RKO (cell line): ENCODE results near the gene PNPLA1.
A peak's percentile ranks its signal among the peaks of the same experiment; 100 is the strongest.

Experiments used
- DNase-seq: peaks from one replicate; pipeline ENCODE4 v3.0.0-alpha.2; 2016; ENCODE audit warnings: low spot score

The PNPLA1 gene

DNA sequence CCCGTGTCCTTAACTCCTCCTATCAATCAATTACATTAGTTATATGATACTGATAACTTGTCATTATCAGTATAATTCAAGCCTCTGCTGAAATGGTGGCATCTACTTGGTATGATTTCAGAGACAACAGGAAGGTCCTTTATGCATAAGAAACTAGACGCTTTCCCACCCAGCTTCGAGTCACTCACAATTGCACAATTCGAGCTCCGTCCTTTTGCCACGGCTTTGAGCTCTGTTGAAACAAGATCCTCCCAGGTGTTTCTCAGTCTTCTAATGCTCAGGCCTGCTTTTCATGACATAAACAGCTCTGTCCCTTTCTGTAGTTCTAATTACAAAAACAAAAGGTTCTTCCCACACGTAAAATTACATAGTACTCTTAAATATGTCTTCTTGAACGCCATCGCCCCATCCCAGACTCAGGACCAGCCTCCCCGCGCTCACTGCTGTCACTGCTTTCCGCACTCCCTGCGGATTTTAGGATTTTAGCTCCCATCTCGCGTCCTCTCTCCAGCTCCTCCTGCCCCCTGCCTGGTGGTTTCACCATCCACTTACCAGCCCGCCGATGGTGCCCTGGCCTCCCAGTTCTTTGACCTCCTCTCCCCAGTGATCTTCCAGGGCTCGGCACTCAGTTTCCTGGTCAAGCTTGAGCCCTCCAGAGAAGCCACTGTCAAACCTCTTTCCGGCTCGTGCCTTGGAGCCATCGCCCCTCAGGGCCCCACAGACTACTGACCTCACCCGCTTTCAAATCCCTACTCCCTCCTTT is 23.2 kb upstream of the PNPLA1 start:
- DNase-seq, result no peak

DNA sequence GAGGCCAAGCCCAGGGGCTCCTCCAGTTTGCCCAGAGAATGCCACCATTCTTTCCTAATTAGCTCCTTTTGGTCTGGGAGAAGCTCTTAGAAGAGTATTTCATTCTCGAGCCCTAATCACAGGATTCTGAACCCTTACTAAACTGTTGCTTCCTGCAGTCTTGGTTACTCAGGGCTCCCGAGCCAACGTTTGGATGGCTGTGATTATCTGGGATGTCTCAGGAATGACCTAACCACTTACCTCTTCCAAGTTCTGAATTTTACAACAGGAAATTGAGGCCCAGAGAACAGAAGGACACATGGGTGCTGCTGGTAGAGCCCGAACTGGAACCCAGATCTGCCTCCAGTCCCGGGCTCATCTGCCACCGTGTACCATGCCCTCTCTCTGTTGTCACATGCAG is 22.2 kb upstream of the PNPLA1 start:
- DNase-seq, result no peak

GRCh38 chr6:36248980-36249379 is 20.9 kb upstream of the PNPLA1 start:
- DNase-seq, result peak; percentile 58

GRCh38 chr6:36249536-36249935 is 20.3 kb upstream of the PNPLA1 start:
- no peak for DNase-seq

- no peak for DNase-seq
Measured at GRCh38 chr6:36252005-36252404, 17.9 kb upstream of the PNPLA1 start.

DNA sequence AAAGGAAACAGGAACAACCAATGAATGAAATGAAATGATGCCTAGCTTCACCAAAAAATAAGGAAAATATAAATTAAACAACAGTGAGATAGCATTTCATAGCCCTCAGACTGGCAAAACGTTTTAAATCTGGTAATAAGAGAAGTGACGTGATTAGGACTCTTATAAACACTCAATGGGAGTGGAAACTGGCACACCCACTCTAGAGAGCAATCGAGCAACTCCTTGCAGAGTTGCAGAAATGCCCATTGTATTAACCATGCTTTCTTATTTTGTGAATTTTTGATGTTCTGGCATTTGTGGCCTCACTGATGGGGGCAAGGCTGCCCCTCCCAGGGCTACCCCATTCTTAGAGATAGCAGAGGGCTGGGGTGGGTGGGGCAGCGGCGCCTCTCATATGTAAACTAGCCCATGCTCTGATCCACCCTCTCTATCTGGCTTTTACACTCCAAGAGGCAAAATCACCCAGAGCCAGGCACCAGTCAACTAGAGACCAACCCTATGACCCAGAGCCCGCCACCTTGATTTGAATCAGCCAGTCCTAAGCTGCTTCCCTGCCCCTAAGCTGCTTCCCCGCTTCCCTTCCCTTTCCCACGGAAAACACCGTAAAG is 6.4 kb upstream of the PNPLA1 start:
- DNase-seq, result no peak

DNA sequence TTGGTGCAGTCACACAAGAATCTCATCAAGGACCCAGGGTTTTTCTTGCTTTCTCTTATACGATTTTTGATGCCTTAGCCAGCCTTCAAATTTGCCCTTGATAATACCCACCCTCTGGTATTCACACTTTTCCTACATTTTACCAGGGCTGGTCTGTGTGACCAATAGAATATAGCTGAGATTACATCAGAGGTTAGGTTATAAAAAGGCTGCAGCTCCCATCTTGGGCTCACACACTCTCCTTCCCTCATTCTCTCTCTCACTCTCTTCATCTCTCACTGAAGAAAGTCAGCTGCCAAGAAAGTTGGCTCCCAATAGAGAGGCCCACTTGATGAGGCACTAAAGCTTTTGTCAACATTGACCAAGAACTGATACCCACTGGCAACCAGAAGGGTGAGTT is 4.1 kb upstream of the PNPLA1 start:
- DNase-seq, result no peak

GRCh38 chr6:36266913-36267644 is 2.8 kb upstream of the PNPLA1 start:
- no peak for DNase-seq

GRCh38 chr6:36267731-36268477 is 2.0 kb upstream of the PNPLA1 start:
- no peak for DNase-seq

DNA sequence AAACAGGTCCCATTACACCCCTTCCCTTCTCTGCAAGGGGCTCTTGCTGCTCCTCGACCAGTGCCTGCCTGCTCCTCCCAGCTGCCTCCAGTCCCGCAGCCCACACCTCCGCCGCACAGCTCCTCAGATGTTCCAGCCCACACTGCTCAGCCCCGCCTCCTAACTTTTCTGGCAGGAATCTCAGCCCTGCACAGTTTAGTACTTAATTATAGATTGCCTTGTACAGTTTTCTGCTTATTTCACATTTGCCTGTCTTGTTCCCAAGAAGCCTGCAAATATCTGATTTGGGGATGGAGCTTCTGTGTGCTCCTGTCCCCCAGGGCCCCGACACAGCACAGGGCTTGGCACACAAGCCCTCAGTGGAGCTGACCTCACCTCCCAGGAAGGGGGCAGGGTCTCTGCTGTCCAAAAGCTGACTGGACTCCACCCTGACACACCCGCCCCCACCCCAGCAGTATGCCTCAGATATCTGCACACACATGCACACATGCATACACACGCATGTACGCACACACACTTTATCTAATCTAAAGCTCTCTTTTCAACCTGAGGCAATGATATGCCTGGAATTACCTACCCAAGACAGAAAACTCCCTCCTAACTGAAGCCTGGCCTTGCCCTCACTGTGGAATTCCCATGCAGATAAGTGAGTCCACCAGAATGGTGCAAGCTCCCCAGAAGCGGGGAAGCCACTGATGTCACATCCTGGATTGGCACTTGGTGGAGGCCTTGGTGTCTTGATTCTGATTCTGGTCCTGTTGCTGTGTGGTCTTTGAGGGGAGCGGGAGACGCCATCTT is 1.2 kb upstream of the PNPLA1 start:
- no peak for DNase-seq

DNA sequence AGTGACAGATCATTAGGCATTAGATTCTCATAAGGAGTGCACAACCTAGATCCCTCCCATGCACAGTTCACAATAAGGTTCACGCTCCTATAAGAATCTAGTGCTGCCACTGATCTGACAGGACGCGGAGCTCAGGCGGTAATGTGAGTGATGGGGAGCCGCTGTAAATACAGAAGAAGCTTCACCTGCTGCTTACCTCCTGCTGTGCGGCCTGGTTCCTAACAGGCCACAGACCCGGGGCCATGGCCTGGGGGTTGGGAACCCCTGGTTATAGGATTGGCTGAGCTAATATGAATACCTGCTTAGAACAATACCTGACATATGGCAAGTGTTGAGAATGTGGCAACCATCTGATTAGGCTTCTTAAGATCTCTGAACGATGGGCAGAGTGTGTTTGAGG is 2.4 kb downstream of the PNPLA1 start:
- no peak for DNase-seq

GRCh38 chr6:36273067-36273466 is 3.2 kb downstream of the PNPLA1 start:
- DNase-seq, result no peak

GRCh38 chr6:36273802-36274514 is 4.1 kb downstream of the PNPLA1 start:
- DNase-seq, result no peak

DNA sequence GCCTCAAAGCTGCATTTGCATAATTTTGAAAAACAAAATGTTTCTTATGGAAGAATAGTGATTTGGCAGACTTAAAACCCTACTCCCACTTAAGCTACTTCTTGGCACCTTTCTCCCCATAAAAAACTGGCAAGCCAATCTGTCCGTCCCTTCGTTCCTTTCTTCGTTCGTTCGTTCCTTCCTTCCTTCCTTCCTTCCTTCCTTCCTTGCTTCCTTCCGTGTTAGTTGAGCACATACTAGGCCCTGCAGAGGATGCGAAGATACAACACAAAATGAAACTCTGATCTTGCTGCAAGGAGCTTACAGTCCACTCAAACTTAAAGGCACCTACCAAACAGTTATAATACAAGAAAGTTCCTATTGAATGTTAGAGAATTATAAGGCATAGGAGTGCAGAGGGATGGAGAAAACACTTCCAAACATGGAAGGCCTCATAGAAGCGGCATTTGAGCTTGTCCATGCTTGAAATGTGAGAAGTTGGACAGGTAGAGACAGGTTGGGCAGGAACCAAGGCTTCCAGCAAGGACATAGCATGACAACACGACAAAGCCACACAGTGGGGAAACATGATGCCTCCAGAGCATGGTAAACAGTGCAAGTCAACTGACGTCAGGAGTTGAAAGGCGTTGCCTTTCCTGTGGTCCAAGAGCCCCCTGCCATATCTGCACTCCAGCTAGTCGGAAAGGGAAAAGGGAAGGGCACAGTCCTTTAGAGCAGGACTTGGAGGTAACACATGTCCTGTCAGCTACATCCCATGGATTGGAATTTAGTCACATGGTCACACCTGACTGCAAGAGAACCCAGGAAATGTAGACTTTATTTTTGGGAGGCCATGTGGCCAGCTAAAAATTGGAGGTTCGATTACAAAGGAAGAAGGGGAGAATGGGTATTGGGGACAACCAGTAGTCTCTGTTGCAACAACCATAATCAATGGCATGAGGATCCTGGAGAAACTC is 7.0 kb downstream of the PNPLA1 start:
- no peak for DNase-seq

GRCh38 chr6:36277946-36278470 is 8.1 kb downstream of the PNPLA1 start:
- DNase-seq, result no peak

- DNase-seq, result no peak
Measured at GRCh38 chr6:36280467-36280866, 10.6 kb downstream of the PNPLA1 start.

DNA sequence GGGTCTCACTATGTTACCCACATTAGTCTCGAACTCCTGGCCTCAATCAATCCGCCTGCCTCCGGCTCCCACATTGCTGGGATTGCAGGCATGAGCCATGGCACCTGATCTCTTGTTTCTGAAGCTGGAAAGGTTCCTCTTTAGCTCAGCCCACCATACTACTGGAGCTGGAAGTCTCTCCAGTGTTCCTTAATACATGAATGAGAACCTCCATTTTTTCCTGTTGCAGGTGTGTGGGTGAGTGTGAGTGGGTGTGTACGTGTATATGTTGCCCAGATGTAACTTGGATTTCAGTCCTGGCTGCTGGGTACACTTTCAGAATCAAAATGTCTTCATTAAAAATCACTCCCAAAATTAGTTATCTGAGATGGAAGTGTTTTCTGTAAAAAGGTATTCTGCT is 11.1 kb downstream of the PNPLA1 start:
- no peak for DNase-seq

GRCh38 chr6:36283608-36284007 is 13.7 kb downstream of the PNPLA1 start:
- DNase-seq, result no peak

- no peak for DNase-seq
Measured at GRCh38 chr6:36284359-36284758, 14.5 kb downstream of the PNPLA1 start.
